HG03025 (cell line): ENCODE measurements around the gene CCDC85C.

Experiments
- ATAC-seq: cut with Tn5 transposase; IDR thresholded peaks from one replicate; pipeline ENCODE4 v1.9.1; 2021; ENCODE audit warnings: mild to moderate bottlenecking, moderate library complexity; ENCODE audit not compliant: unreplicated experiment, low FRiP score

Gene CCDC85C

DNA sequence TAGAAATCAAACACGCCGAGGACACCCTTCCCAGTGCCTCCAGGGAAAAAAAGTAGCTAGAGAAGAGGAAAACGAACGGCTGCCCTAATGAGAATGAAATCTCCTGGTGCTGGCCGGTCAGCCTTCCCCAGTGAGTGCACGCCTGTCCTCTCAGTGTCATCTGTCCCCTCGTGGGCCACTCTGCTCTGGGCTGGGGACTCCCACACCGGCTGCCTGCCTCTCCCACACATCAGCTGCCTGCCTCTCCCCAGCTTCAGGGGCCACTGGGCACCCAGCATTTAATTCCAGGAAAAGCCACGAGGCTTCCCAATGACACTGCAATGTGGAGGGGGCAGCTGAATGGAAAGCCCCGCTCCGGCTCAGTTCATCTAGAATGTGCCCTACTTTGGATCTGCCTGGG is 59.0 kb downstream of the CCDC85C start:
- no peak for ATAC-seq

DNA sequence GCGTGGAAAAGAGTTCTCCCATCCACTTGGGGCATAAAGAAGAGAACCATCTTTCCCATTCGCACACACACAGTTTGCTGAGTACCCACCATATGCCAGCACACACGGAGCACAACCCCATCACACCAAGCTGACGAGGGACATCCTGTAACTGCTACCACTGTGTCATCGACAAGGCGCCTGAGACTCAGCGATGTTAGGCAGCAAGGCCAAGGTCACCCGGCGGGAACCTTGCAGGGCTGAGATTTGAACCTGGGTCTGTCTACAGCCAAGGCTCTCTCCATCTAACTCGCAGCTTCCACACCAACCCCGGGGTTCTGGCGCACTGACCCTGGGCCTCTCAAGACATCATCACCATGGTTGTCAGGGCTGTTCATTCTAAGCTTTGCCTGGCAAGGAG is 60.0 kb downstream of the CCDC85C start:
- ATAC-seq, result no peak

- ATAC-seq, result no peak
Observed at GRCh38 chr14:99543370-99543769, 60.6 kb downstream of the CCDC85C start.

- no peak for ATAC-seq
Observed at GRCh38 chr14:99542566-99542965, 61.4 kb downstream of the CCDC85C start.

DNA sequence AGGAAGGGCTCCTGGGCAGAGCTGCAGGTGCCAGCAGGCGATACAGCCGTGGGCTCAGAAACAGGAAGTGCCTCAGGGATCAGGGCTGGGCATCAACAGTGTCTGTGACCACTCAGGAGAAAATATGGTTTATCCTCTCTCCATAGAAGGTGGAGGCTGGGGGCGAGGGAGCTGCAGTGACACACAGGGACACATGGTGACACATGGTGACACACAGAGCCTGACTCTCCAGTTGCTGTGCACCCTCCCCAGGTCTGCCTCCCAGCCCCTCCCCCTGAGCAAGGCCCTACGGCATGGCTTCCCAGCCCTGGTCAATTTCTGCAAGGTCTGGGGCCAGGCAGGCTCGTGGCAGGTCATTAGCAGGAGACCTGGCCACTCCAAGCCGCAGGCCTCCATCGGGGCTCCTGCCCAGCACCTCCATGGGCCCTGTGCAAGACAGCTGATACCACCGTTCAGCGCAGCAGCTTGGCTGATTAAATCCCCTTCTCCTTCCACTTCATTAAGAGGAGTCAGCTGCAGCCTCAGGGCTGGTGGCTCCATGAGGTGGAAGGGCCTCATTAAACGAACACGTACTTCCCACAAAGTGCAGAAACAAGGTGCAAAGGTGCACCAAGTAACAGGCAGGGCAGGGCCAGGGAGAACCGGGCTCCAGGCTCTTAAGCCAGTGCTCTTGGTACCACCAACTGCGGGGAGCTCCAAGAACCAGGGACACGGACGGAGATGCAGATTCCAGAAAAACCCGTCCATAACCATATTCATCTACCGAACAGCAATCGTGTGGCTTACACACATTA is 62.1 kb downstream of the CCDC85C start:
- ATAC-seq, result no peak

GRCh38 chr14:99541211-99541610 is 62.8 kb downstream of the CCDC85C start:
- no peak for ATAC-seq

GRCh38 chr14:99540196-99541032 is 63.6 kb downstream of the CCDC85C start:
- no peak for ATAC-seq

DNA sequence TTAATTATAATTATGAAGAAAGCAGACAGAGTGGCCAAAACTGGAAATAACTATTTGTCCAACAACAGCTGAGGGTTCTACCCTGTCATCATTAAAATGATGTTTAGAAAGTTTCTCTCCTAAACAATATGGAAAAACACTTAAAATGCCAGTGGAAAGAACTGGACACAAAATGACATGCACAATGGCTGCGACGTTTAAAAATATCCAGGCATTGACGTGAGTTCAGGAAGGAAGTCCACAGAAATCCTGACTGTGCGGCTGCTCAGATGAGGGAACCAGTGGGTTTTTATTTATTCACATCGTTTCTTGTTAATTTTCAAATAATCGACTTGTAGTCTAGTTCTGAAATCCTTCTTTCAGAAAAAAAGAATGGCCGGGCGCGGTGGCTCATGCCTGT is 64.5 kb downstream of the CCDC85C start:
- ATAC-seq, result no peak

GRCh38 chr14:99538733-99539132 is 65.3 kb downstream of the CCDC85C start:
- no peak for ATAC-seq

- ATAC-seq, result no peak
Observed at GRCh38 chr14:99538275-99538674, 65.7 kb downstream of the CCDC85C start.

- ATAC-seq, result no peak
Observed at GRCh38 chr14:99537399-99537798, 66.6 kb downstream of the CCDC85C start.

DNA sequence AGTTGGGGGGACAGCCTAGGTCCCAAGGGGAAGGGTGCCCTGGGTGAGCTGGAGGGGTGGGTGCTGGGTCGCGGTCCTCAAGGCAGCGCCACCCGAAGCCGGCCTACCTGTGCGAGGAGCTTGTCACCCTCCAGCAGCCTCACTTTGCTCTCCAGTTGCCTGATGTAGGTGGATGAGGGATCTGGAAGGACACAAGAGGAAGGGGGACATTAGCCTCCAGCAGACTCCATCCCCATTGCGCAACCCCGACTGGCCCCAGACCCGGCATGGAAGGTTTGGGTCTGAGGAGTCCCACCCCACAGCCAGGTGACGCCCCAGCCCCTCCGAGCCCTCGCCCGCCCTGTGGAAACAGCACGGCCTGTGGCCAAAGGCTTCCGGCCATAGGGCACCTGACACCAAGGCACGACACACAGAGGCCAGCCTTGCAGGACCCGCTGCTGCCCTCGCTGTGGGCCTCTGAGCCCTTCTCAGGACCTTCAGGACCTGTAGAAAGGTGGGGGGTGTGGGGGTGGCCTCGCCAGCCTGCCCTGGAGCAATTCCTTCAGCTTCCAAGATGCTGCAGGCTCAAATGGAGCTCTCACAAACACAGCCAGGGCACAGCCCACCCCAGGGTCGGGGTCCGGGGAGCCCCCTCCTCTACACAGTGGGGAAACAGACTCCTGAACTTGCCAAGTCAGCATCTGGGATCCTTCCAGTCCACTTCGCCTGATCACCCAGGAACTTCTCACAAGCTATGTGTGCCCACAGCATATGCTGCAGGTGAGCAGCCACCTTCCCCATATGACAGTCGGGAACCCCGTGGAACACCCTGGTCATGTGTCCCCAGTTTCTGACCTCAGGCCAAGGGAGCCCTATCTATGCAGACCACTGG is 67.9 kb downstream of the CCDC85C start:
- no peak for ATAC-seq

- no peak for ATAC-seq
Observed at GRCh38 chr14:99535448-99535847, 68.6 kb downstream of the CCDC85C start.

- no peak for ATAC-seq
Observed at GRCh38 chr14:99534863-99535262, 69.1 kb downstream of the CCDC85C start.

DNA sequence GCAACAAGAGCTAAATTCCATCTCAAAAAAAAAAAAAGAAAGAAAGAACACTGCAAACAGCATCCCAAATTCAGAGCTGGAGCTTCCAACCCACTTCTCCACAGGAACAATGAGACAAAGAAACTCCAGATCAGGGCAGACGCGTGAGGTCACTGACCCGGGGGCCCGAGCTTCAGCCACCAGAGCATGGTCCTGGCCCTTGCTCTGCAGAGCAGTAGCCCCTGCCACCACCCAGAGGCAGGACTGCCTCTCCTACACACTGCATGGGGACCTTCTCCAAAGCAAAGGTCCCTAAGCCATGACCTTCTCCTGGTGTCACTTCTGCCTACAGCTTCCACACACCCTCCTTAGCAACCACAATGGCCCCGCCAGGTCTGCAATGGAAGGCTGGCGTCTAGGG is 69.7 kb downstream of the CCDC85C start:
- ATAC-seq, result no peak

DNA sequence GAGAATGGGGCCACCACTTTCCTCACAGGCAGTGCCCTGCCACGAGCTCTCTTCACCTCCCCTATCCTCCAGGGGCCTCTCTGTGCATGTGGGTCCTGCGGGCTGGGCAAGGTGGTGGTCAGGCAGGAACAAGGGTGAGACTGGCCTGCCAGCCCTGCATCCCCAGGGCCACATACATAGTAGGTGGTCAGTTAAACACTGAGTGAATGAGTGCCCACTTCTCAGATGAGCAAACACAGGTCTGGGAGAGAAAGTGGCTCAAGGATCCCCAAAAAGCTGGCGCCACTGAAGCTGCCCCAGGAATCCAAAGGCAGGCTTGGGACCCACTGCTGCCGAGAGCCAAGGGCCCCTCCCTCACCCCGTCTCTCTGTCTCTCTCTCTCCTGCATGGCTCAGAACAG is 71.7 kb downstream of the CCDC85C start:
- ATAC-seq, result no peak

GRCh38 chr14:99531251-99532096 is 72.5 kb downstream of the CCDC85C start:
- no peak for ATAC-seq

DNA sequence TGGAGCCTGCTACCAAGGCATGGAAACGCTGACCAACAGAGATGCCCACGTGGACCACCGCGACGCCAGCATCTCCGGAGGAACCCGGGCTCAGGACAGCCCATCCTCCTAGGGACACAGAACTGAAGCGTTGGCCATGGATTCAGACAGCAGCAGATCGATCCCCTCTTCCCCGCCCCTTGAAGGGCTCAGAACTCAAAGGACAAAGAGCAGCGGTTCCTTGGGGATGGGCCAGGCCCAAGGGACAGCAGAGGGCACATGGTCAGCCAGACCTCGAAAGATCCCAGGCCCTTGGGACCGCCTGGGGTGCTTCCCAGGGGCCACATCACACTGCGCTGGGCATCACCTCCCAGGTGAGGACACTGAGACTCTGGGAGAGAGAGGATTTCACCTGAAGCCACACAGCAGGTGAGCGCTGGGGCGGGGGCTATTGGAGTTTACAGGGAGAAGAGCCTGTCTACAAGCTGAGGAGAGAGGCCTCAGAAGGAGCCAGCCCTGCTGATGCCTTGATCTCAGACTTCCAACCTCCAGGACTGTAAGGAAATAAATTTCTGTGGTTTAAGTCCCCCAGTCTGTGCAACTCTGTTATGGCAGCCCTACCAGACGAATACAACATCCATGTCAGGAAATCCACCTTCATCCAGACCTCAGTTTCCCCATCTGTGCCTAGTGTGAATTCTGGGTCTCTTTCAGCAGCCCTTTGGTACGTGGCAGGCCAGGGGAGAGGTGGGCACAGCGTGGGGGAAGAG is 73.4 kb downstream of the CCDC85C start:
- no peak for ATAC-seq

- ATAC-seq, result no peak
Observed at GRCh38 chr14:99529899-99530298, 74.1 kb downstream of the CCDC85C start.
